Hepatocyte (in vitro differentiated cells): Measurements from ENCODE around the gene GINS2.

ENCODE experiments used
- CTCF ChIP-seq: fragments of 200-600 bp; sonication (generic); IDR thresholded peaks from 2 replicates; pipeline ENCODE4 v1.5.1; 2016; ENCODE audit warnings: antibody characterized with exemption, mild to moderate bottlenecking; ENCODE audit not compliant: poor library complexity
- EZH2phosphoT487 ChIP-seq: fragments of 200-600 bp; sonication (generic); IDR thresholded peaks from one replicate; pipeline ENCODE4 v1.6.1; 2018; ENCODE audit warnings: antibody characterized with exemption, mild to moderate bottlenecking, low read depth, moderate library complexity; ENCODE audit not compliant: unreplicated experiment, severe bottlenecking

- TF ChIP-seq CTCF, result no peak
- no peak for TF ChIP-seq EZH2phosphoT487
These were observed 35.5 kb upstream of the GINS2 start for GRCh38 chr16:85724126-85724879.
